ENCODE results near the gene RAB7A. TPM values are rescaled to one million over a fixed set of nuclear protein-coding genes. Genes with fewer than 3 reads are reported as not detected.

The RAB7A gene
- total RNA-seq (100 to 1,000 TPM; 143 to 343 (median 257) TPM), polyA plus RNA-seq (100 to 1,000 TPM; 180 to 244 TPM)
- long read RNA-seq, donor 1, transcript RAB7A-201 (6 exons, 2,244 nt) = major isoform, 103 of 157 reads
- long read RNA-seq, donor 1, partial matches to known transcripts = 32 of 157 reads
- long read RNA-seq, donor 1, other reads (novel, unspliced or antisense) = 22 of 157 reads
- long read RNA-seq, donor 2, transcript RAB7A-201 (6 exons, 2,244 nt) = major isoform, 243 of 394 reads
- long read RNA-seq, donor 2, partial matches to known transcripts = 135 of 394 reads
- long read RNA-seq, donor 2, other reads (novel, unspliced or antisense) = 12 of 394 reads
- long read RNA-seq, donor 3, transcript RAB7A-201 (6 exons, 2,244 nt) = major isoform, 79 of 114 reads
- long read RNA-seq, donor 3, partial matches to known transcripts = 29 of 114 reads
- long read RNA-seq, donor 3, other reads (novel, unspliced or antisense) = 6 of 114 reads

- ATAC-seq (peak; percentile 98 to 99 (median 98)), DNase-seq (peak; percentile 98 to 99 (median 98))
- peaks cover 24 to 51% (median 42%) of the 10 kb centered on the region in 12 donors for H3K4me1 ChIP-seq
- TF ChIP-seq CTCF (IDR thresholded peaks at IDR 0.05) = peak in 2 of 12 donors; percentile 17 to 21
- peak in 1 of 2 donors; percentile 89 for TF ChIP-seq POLR2A (IDR thresholded peaks at IDR 0.05)
- no peaks in the 10 kb centered on the region for H3K36me3 ChIP-seq
- 0 to 1% (median 1%) methylated on average over 23 to 93 of the region's 93 CpGs for WGBS, 4 donors
- H3K9me3 ChIP-seq = no peaks in the 10 kb centered on the region
- H3K4me3 ChIP-seq = peak within 1 kb of the TSS; percentile 57 to 99 (median 92)
- H3K27me3 ChIP-seq = no peaks in the 10 kb centered on the region
- intact Hi-C loops (cut with DNase I) = loop anchor here (1.0 to 10.0 kb wide), 11 partner anchors 44 to 76 kb away; no protein-coding TSS in a partner anchor
- peak within 1 kb of the TSS; percentile 89 to 98 (median 94) for H3K27ac ChIP-seq
These were observed at the start of gene RAB7A for GRCh38 chr3:128726023-128727016. Gene RAB7A (plus strand): TSS chr3:128726183. CDS start chr3:128795368, 69,185 bp downstream.

DNA sequence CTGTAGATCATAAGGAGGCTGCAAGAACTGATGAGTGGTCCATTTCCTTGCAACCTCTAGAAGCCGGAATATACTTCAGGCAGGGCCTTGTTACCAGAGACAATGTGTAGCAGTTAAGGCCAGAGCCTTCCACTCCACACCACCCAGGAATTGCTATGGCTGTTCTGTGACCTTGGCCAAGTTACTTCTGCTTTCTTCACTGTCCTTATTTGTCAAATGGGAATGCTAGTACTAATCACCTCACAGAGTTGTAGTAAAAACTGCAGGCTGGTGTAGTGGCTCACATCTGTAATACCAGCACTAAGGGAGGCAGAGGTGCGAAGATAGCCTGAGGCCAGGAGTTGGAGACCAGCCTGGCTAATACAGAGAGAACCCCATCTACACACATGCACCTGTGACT lies 46.6 kb upstream of the RAB7A start:
- Histone ChIP-seq H3K9me3 (no peaks in the 10 kb centered on the region), H3K36me3 (no peaks in the 10 kb centered on the region), H3K4me3 (no peak overlapping the region), H3K4me1 (peaks cover 0 to 24% (median 7%) of the 10 kb centered on the region in 12 donors), H3K27me3 (no peaks in the 10 kb centered on the region), H3K27ac (peak overlapping the region in 3 of 12 donors; percentile 95 to 98 (median 95))
- intact Hi-C loops (cut with DNase I) = loop anchor here in 1 of 10 donors (10.0 kb wide), 1 partner anchor 45 kb away; the partner anchor contains the start of gene RAB7A
- TF ChIP-seq CTCF (IDR thresholded peaks at IDR 0.05) (no peak), POLR2A (IDR thresholded peaks at IDR 0.05) (no peak)
- ATAC-seq (no peak), DNase-seq (no peak)
- 89 to 95% (median 94%) methylated on average over 2 of the region's 2 CpGs for WGBS, 4 donors

DNA sequence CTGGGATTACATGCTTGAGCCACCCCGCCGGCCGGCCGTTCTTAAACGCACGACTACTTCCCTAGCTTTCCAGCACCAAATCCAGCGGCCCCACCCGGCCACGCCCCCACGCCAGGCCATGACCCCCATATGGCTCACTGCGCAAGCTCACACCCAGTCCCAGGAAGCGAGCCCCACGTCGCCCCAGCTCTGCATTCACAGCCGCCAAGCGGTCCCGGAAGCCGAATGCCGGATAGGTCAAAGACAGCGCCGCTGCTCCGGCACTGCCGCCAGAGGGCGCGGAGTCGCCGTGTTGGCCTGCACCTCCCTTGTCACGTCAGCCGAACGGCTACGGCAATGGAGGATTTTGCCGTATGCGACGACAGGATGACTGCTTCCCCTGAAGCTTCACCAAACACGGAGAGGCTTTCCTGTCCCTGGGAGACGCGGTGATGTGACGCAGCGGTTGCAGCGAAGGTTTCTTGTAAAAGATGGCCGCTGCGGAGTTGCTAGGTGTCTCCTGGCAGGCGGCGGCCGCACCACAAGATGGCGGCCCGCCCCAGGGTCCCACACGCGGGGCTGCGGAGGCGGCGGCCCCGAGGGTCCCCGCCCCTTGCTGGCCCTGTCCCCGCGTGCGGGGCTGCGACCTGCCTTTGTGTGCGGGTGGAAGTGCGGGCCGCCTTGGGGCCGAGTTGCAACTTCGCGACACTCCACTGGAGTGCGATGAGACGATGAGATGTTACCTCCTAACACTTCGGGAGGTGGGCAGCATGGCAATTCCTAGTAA lies 45.2 kb upstream of the RAB7A start:
- Histone ChIP-seq H3K27ac (peak overlapping the region; percentile 92 to 98 (median 96)), H3K4me3 (peak overlapping the region; percentile 45 to 82 (median 70)), H3K4me1 (peaks cover 0 to 24% (median 7%) of the 10 kb centered on the region in 12 donors), H3K27me3 (no peaks in the 10 kb centered on the region), H3K9me3 (no peaks in the 10 kb centered on the region), H3K36me3 (no peaks in the 10 kb centered on the region)
- 0 to 2% (median 0%) methylated on average over 15 to 67 of the region's 67 CpGs for WGBS, 4 donors
- intact Hi-C loops (cut with DNase I) = loop anchor here (1.0 to 10.0 kb wide), 10 partner anchors 46 to 167 kb away; partner anchors contain the start of gene RAB7A (in 6 of the 10)
- ATAC-seq (peak; percentile 100), DNase-seq (peak; percentile 99 to 100 (median 100))
- TF ChIP-seq CTCF (IDR thresholded peaks at IDR 0.05) (peak; percentile 94 to 99 (median 96)), POLR2A (IDR thresholded peaks at IDR 0.05) (peak in 1 of 2 donors; percentile 68)
